Dermis microvascular lymphatic vessel endothelial cell (primary cell): ENCODE data around the gene NENF. TPM values are rescaled to one million over a fixed set of nuclear protein-coding genes. Genes with fewer than 3 reads are reported as not detected.
"Not testable (repeated sequence)": the region's sequence is repeated elsewhere in the genome, so short reads cannot be mapped to it uniquely, and the experiment has no call there.

Source experiments
- DNase-seq, 2 donors: peaks; one replicate each; pipeline versions ENCODE4 v3.0.0 to v3.0.0-alpha.2; 2010; ENCODE audit warnings: low read depth in 2 of 2
- total RNA-seq: library from RNA; depleted of rRNA; stranded (reverse); fragments of >200 nt; gene quantifications from 2 replicates; pipeline ENCODE4 v1.2.1, GENCODE V29; 2014

Gene NENF
- total RNA-seq, 1 donor from 2014 or later: 9.6 TPM

DNA sequence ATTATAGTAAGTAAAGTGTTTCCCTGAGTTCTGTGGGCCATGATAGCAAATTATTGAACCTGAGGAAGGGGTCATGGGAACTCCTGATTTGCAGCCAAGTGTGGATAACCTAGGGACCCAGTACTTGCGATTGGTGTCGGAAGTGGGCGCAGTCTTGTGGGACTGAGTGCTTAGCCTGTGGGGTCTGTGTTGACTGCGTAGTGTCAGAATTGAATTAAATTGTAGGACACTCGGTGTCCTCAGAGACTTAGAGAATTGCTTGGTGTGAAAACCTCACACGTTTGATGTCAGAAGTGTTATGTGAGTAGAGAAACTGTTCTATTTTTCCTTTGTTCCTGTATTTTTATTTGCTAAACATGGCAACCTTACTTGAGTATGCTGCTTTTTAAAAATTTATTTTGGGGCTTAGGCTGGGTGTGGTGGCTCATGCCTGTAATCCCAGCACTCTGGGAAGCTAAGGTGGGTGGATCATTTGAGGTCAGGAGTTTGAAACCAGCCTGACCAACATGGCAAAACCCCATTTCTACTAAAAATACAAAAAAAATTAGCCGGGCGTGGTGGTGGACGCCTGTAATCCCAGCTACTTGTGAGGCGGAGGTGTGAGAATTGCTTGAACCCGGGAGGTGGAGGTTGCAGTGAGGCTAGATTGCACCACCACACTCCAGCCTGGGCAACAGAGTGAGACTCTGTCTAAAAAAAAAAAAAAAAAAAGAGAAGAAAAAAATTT, 48.2 kb downstream of the NENF start:
- DNase-seq: not testable (repeated sequence)

DNA sequence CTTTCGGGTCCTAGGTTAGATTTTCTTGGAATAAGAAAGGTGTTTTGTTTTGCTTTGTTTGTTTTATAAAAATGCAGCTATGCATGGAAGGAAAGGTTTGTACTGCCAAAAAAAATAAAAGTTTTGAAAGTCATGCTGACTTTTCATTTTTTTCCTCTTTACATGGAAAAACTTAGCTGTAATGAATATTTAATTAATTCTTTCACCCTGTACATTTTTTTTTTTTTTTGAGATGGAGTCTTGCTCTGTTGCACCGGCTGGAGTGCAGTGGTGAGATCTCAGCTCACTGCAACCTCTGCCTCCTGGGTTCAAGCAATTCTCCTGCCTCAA, 48.7 kb downstream of the NENF start:
- peak; percentile 54 to 61 for DNase-seq

DNA sequence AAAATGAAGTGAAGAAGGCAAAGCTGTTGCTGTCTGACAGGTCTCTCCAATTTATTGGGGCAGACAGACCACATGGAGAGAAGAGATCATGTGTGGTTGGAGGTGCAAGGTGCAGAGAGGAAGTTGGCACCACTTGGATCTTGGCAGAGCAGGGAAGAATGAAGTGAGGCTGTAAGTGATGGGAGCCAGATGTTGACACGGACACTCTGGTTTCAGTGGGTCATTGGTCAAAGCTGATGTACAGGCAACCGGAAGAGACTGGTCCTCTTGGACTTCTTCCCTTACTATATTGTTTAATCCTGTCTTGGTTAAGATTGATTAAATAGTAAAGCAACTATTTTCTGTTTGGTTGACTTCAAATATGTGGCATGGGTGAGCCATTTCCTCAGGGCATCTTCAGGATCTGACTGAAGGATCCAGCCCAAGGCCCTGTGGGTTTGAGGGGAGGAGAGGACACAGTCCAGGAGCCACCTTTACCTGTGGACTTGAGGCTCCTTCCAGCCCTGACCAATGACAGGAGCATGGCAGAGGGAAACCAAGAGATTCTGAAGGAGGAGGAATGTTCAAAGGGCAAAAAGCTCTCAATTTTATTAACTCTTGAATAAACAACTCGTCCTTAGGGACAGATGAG, 49.4 kb downstream of the NENF start:
- DNase-seq: no peak

DNA sequence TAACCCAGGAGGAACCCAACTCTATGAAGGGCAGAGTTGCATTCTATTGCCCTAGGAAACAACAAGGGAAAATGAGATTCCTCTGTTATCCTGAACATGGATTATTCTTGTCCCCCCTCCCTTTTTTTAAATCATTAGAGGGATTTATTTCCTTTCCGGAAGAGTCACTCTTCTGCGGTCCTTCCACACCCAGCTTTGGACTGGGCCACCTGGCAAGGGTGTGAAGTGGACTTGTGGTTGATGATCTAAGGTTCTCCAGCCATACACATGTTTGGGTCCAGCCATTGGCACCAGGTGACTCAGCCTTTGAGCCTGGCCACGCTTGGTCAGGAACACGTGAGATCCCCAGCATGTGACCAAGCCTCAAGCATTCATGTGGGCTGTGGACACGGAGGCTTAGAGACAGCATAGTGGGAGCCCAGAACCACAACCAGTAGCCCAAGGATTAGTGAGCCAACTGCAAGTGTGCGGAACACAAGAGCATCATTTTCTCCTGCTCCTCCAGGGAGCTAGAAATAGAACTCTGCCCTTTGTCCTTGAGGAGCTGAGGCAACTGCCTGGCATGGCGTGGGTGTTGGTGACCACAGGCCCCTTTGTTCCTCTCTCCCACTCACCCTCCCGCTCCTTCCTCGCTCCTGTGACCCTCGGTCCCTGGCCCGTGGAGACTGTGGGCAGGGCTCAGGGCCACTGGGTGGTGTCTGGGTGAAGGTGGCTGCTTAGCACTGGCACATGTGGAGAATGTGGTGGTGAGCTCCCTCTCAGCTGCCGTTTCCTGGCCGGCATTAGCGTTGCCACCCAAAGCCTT, 50.1 kb downstream of the NENF start:
- DNase-seq: no peak

DNA sequence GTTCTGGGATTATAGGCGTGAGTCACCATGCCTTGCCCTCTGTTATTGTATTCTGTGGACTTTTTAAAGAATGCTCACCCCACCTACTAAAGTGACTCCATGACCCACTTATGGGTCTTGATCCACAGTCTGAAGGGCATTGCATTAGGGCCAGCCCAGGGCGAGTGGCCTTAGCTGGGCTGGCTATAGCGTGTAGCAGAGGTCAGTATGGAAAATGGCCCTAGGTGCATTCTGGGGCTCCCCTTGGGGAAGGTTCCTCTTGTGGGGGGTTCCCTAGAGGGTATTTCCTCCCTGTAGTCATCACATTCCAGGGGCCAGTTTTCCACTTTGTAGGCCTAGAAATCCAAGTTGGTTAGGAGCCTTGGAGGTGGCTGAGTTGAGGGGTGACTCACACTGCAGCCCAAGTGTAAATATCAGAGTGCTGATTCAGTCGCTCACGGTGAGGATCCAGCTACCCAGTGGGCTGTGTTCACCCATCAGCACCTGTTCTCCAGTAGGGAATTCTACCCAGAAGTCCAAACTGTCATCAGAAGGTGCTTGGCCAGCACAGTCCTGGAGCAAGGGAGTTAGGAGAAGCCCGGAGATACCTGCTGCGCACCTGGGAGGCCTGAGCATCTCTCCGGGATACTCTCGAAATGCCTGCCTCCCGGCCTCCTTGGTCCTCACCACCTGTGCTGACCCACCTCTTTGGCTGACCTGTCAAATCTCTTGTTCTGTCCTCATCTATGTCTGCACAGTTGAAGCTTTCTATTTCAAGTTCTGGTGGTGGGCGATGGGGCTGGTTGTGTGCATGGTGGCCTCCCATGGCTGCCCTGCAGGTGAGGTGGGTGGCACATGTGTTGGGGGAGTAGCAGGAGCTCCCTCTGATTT, 52.2 kb downstream of the NENF start:
- peak in 1 of 2 donors; percentile 24 for DNase-seq

DNA sequence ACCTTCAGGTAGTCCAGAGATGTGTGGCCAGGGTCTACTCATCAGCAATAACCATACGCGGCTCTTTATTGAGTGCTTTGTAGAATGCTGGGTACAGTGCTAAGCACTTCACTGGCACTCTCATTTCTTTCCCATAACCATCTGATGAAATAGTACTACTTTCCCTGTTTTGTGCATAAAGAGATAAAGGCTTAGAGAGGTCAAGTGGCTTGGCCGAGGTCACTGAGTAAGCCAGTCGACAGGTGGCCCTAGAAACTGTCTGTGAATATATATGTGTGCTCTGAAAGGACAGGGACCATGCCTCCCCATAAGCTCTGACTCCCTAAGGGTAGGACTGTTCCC, 52.8 kb downstream of the NENF start:
- no peak for DNase-seq

DNA sequence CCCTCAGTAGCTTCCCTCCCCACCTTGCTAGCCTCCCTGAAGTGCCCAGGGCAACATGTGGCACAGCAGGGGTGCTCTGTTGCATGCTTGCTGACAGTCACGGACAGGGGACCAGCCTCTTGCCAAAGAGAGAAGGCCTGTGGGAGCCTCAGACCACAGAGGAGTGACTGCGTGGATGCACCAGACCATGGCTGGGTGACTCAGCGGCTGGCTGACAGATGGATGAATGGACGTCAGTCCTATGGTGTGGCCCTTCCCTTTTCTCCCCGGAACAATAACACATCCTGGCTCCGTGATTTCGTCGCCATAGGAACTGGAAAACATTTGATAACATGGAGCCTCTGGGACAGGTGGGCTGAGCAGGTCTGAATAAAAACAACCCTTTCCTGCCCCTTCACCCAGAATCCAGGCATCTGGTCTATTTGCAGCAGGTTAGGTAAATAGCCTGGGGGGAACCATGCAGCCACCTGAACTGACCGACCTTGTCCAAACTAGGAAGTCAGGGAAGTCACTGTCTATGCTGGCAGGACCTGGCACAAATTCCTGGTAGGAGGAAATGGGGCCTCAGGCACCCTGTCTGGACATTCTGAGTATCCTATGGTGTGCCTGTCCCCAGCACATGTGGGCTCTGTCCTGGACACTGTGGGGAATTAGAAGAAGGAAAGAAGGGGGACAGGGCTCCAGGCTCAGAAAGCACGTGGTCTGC, 53.3 kb downstream of the NENF start:
- peak; percentile 56 to 78 for DNase-seq

DNA sequence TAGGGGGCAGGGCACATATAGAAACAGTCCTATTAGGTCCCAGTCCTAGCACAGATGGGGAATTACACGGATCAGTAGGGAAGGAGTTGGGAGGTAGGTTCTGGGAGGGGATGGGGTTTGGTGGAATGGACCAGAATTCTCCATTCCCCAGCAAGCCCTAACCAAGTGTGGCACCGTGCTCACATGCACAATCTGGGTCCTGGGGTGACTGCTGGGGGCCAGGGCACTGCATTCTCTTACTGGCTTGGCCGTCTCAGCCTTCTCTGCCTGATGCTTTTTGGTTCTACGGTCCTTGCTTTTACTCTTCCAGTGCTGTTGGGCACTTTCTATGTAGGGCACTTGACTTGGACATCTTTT, 53.9 kb downstream of the NENF start:
- DNase-seq: no peak

DNA sequence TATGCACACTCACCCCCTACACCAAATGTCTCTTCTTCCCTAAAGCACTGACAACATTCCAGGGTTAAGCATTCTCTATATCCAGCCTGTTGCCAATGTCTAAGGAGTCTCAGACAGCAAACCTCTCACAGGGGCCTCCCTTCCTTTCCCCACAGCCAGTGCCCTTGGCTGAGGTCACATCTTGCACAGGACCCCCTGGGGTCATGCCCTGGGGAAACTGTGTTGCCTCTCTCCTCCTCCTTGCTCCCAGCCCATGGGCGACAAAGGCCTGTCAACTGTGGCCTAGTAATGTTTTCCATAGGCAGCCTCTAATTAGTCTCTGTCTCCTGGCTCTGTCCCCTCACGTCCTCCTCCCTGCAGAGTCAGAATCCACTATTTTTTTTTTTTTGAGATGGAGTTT, 54.6 kb downstream of the NENF start:
- no peak for DNase-seq

DNA sequence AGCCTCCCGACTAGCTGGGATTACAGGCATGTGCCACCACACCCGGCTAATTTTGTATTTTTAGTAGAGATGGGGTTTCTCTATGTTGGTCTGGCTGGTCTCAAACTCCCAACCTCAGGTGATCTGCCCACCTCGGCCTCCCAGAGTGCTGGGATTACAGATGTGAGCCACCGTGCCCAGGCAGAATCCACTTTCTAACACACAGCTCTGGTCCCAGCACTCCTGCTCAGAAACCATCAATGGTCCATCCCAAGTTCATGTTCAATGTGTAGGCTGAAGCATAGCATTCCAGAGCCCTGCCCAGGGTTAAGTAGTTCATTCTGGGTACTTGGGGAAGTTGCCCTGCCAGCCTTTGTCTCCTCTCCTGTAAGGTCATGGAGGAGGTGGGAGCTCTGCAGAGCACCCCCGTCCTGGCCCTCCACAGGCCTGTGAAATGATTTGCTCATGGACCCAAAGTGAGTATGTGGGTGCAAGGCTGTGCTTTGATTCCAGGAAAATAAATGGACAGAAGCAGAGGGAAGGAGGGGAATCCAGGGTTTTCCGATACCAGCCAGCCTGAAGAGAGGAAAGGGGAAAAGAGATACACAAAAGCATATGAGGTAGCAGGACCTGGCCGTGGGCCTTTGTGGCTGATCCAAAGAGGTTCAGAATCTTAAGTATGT, 55.2 kb downstream of the NENF start:
- DNase-seq: no peak

DNA sequence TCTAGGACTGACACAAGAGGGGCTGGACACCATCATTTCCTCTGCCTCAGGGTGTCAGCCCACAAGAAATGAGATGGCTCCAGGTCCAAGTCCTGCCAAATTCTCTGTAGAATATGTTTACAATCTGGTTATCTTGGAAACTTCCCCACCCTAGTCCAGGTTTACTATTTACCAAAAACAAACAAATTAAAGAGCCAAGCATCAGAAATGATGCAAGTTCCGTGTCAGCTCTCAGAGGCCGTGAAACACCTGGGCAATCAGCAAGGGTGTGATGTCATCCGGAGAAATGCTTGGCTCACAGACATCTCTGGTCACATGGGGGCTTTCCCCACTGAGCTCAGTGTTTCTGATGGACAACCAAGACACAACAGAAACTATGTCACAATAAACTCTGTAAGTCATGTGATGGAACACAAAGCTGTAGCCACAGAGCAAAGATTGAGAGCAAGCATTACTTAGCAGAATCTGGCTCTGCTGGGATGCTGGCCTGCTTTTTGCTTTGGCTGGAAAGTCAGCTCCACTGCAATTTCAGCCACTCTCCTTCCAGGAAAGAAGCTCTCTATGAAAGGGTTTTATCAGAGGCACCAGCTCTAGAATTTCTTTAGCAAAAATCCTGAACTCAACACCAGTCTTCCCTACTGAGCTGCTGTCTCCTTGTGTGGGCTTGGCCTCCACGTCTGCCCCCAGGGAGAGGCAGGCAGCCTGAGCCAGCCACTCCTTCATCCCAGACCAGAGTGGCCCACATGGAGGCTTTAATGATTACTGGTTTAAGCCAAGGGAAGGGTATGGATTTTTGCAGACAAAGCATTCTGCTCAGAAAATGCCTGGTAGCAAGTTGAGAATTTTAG, 55.9 kb downstream of the NENF start:
- peak; percentile 17 to 38 for DNase-seq

DNA sequence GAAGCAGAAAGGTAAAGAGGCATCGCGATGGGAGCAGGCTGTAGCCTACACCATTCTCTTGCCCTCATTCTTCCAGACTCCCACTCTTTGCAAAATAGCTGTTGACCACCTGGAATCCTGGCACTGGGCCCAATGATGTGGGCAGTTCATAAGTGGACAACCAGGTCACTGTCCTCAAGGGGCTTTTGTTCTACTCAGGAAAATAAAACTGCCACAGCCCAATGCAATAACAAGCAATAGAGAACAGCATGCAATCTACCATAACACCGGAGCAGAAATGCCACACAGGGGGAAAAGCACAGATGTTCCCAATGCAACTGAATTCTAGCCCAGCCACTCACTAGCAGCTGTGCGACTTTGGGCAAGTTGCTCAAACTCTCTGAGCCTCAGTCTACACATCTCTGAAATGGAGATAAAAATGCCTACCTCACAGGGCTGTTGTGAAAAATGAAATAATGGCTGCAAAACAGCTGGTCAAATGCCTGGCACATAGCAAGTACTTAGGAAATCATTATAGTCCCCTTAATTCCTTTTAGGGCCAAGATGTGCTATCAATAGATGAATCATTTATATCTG, 56.7 kb downstream of the NENF start:
- DNase-seq: no peak

DNA sequence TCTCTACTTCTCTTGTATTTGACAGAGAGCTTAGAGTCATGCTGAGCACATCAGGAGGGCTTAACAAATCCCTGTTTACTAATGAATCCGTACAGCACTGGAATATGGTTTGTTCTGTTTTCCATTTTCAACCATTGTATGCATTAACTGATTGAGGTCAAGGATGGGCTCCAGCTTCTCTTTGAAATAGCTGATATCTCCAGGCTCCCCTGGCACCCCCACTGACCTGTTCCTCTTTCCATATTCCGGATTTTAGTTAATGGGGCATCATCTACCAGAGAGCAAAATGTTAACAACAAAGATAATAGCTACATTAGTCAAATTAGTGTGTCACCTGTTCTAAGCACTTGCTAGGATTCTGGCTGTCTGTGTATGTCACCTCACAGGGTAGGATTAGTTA, 57.6 kb downstream of the NENF start:
- no peak for DNase-seq

DNA sequence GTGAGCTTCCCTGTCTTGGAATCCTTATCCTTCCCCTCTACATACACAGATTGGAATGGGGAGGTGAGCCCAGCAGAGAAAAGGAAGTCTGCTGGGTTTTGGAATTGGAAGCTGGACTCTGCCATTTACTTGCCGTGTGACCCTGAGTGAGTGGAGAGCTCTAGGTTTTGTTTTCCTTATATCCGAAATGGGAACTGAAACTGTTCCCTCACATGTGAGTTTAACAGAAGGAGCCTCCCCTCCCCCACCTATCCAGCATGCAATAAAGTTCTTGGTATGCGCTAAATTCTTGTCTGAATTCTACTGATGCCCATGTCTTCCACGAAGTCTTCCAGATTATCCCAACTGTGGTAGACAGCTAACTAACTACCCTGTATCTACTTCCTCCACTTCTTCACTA, 58.7 kb downstream of the NENF start:
- no peak for DNase-seq

Other genes with a start within 250 kb of the NENF start
- 29.5 and 30.6 TPM in 2 replicates for gene PPP2R5A, start 147.5 kb upstream of the NENF start, total RNA-seq
- gene PACC1, start 18.0 kb upstream of the NENF start, total RNA-seq: 6.0 and 6.2 TPM in 2 replicates
- gene ATF3, start 175.8 kb downstream of the NENF start, total RNA-seq: 1.0 and 1.3 TPM in 2 replicates